Measurements from ENCODE around the gene GRAMD2A. TPM values are rescaled to one million over a fixed set of nuclear protein-coding genes. Genes with fewer than 3 reads are reported as not detected.

GRAMD2A gene
- total RNA-seq: 1 to 10 TPM; 2.3 to 3.3 TPM

GRCh38 chr15:72197460-72198355, at the start of gene GRAMD2A:
GRAMD2A (minus strand) TSS chr15:72197787.
- intact Hi-C loops (cut with DNase I): loop anchor here (5.0 kb wide), 2 partner anchors 75 to 90 kb away; partner anchors contain the start of gene PARP6

GRCh38 chr15:72242775-72243370, 45.3 kb upstream of the GRAMD2A start:
- H3K9ac ChIP-seq (ENCODE audit: low read depth in 2 of 2, low read length in 2 of 2): no peak overlapping the region
- H3K27me3 ChIP-seq: no peaks in the 10 kb centered on the region
- H3K4me1 ChIP-seq: no peaks in the 10 kb centered on the region
- DNase-seq: no peak
- TF ChIP-seq CTCF (IDR thresholded peaks at IDR 0.05): no peak
- no peak overlapping the region for H3K4me3 ChIP-seq
- peaks cover 9% of the 10 kb centered on the region for H3K36me3 ChIP-seq
- H3K9me3 ChIP-seq: no peaks in the 10 kb centered on the region
- H3K27ac ChIP-seq: no peak overlapping the region
- intact Hi-C loops (cut with DNase I): no loop called here

More at GRCh38 chr15:72197460-72198355, at the start of gene GRAMD2A:
- no peak for TF ChIP-seq CTCF (IDR thresholded peaks at IDR 0.05)
- H3K4me3 ChIP-seq: peak within 1 kb of the TSS; percentile 35
- peak; percentile 47 for DNase-seq
- H3K9me3 ChIP-seq: no peaks in the 10 kb centered on the region
- no peak within 1 kb of the TSS for H3K27ac ChIP-seq
- H3K36me3 ChIP-seq: peaks cover 33% of the 10 kb centered on the region
- no peaks in the 10 kb centered on the region for H3K4me1 ChIP-seq
- H3K9ac ChIP-seq (ENCODE audit: low read depth in 2 of 2, low read length in 2 of 2): no peak within 1 kb of the TSS
- H3K27me3 ChIP-seq: peaks cover 4% of the 10 kb centered on the region

- TF ChIP-seq CTCF (IDR thresholded peaks at IDR 0.05): no peak
- H3K36me3 ChIP-seq: peaks cover 9% of the 10 kb centered on the region
- no peaks in the 10 kb centered on the region for H3K27me3 ChIP-seq
- DNase-seq: no peak
- intact Hi-C loops (cut with DNase I): no loop called here
- H3K27ac ChIP-seq: no peak overlapping the region
- H3K4me3 ChIP-seq: no peak overlapping the region
- H3K9me3 ChIP-seq: no peaks in the 10 kb centered on the region
- no peaks in the 10 kb centered on the region for H3K4me1 ChIP-seq
- no peak overlapping the region for H3K9ac ChIP-seq (ENCODE audit: low read depth in 2 of 2, low read length in 2 of 2)
Measured at GRCh38 chr15:72239652-72240051, 42.1 kb upstream of the GRAMD2A start.

- Histone ChIP-seq H3K27me3 (no peaks in the 10 kb centered on the region), H3K4me1 (no peaks in the 10 kb centered on the region), H3K4me3 (no peak overlapping the region), H3K9ac (ENCODE audit: low read depth in 2 of 2, low read length in 2 of 2) (no peak overlapping the region), H3K27ac (no peak overlapping the region), H3K9me3 (no peaks in the 10 kb centered on the region), H3K36me3 (peaks cover 9% of the 10 kb centered on the region)
- TF ChIP-seq CTCF (IDR thresholded peaks at IDR 0.05): no peak
- no peak for DNase-seq
- intact Hi-C loops (cut with DNase I): no loop called here
Measured at GRCh38 chr15:72238586-72238985, 41.0 kb upstream of the GRAMD2A start.

- Histone ChIP-seq H3K4me1 (no peaks in the 10 kb centered on the region), H3K36me3 (peaks cover 9% of the 10 kb centered on the region), H3K27ac (peak overlapping the region; percentile 7), H3K4me3 (no peak overlapping the region), H3K9me3 (no peaks in the 10 kb centered on the region), H3K27me3 (no peaks in the 10 kb centered on the region), H3K9ac (ENCODE audit: low read depth in 2 of 2, low read length in 2 of 2) (no peak overlapping the region)
- TF ChIP-seq CTCF (IDR thresholded peaks at IDR 0.05): no peak
- no peak for DNase-seq
- intact Hi-C loops (cut with DNase I): no loop called here
Measured at GRCh38 chr15:72237853-72238224, 40.3 kb upstream of the GRAMD2A start.
